ENCODE measurements around the gene INSIG2.

Gene INSIG2

DNA sequence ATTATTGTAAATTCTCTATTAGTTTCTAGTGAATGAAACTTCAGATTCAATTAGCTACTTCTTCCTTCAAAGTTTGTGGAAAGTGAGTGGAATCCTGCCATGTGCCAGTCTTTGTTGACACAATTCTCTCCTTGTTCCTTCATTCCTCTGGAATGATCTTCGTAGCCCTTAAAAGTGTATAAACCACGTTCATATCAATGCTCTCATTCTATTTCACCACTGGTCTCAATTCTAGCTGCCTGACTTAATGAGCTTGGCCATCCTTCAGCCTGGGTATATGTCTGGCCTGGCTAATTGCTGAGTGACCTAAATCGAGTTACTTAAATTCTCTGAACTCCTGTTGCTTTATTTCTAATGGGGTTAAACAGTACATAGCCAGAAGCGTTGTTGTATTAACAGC is 43.5 kb downstream of the INSIG2 start:
- DNase-seq: no peak

GRCh38 chr2:118133916-118134315 is 45.6 kb downstream of the INSIG2 start:
- no peak for DNase-seq

GRCh38 chr2:118134650-118135049 is 46.4 kb downstream of the INSIG2 start:
- DNase-seq: no peak

GRCh38 chr2:118145207-118145606 is 56.9 kb downstream of the INSIG2 start:
- DNase-seq: no peak

DNA sequence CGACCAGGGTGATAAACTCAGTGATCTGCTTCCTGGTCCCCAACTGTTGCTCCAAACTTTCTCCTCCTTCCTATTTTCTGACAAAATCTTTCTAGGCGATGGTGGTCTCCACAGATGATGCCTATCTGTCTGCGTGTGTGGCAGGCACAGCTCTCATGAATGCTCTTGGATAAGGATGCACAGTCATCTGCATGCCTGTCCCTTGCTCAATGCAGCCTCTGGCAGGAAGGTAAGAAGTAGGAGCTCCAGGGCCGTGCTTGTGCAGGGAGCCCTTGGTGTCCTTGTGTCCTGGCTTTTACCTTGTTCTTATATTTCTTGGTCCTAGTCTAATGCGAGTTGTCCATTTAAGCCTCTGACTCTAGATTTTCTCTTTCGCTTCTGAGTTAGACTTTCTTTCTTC is 57.5 kb downstream of the INSIG2 start:
- no peak for DNase-seq

DNA sequence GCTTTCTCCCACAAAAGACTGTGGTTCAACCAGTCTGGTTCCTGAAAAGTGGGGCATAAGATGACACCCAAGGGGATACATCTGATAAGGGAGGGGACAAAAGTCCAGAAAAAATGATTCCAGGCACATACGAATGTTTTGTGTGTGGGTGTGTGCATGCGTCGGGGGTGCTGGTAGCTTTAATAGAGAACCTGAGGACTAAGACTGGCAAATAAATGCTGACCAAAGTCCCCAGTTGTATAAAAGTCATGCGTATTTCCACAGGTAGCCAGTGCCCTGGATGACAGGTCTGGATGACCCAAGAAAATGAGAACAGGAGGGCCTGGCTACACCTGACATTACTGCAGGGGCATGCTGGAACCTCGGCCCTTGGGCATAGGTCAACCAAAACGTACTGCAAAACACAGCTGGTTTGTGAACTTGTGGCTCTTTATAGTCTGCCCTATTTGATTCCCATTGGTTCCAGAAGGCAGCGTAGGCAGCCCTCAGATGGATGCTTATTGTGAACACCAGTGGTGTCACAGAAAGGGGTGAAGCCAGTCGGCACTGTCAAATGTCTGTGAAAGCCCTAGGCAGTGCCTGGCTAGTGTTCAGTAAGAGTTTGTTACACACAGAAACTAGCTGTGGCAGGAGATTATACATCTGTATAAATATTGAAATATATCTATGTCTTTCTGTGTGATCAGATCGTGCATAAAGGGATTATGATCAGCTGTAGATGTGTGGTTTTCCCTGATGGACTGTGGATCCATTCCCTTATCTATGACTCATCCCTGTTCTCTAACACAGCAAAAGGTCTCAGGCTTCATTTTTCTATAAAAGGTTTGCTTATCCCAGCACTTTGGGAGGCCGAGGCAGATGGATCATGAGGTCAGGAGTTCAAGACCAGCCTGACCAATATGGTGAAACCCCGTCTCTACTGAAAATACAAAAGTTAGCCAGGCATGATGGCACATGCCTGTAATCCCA is 58.3 kb downstream of the INSIG2 start:
- DNase-seq: no peak

- no peak for DNase-seq
Measured at GRCh38 chr2:118148133-118148532, 59.9 kb downstream of the INSIG2 start.

- no peak for DNase-seq
Measured at GRCh38 chr2:118148809-118149208, 60.5 kb downstream of the INSIG2 start.

- DNase-seq: no peak
Measured at GRCh38 chr2:118150294-118150693, 62.0 kb downstream of the INSIG2 start.

GRCh38 chr2:118151831-118152230 is 63.6 kb downstream of the INSIG2 start:
- no peak for DNase-seq

- no peak for DNase-seq
Measured at GRCh38 chr2:118153433-118153832, 65.2 kb downstream of the INSIG2 start.

GRCh38 chr2:118154176-118154575 is 65.9 kb downstream of the INSIG2 start:
- no peak for DNase-seq

All from NCI-H2029 (cell line).